ENCODE results near the gene GATB. TPM values are rescaled to one million over a fixed set of nuclear protein-coding genes. Genes with fewer than 3 reads are reported as not detected.

GATB gene
- total and polyA plus RNA-seq, 10 of the 15 experiments (the other 5 are each of a cell fraction or from before 2014, with no cell fraction given), result 20.5 to 37.3 (median 30.5) TPM

GRCh38 chr4:151663109-151663508 is 97.7 kb downstream of the GATB start:
- POLR2A ChIA-PET, result no interaction called here

More at GRCh38 chr4:151663109-151663508, 97.7 kb downstream of the GATB start:
- RAD21 ChIA-PET (ENCODE audit: unreplicated experiment), result interaction anchor here (0.7 kb wide), 1 partner anchor 188 kb away, joined by 3 read pairs; no protein-coding TSS in a partner anchor
- no peak overlapping the region for H2AFZ ChIP-seq (ENCODE audit: control insufficient read depth, low read depth, low read length)
- SMC1A ChIA-PET (ENCODE audit: uncharacterized antibody, unreplicated experiment), result interaction anchor here (0.6 to 1.3 kb wide), 2 partner anchors 19 to 93 kb away, joined by 3 read pairs; no protein-coding TSS in a partner anchor
- WGBS (ENCODE audit: insufficient coverage, insufficient replicate concordance, low lambda C conversion rate, missing lambda C conversion rate), result 38% methylated on average over 7 of the region's 7 CpGs
- CTCF ChIA-PET, result interaction anchor here (0.9 kb wide), 1 partner anchor 264 kb away, joined by 4 read pairs; no protein-coding TSS in a partner anchor
- no peak overlapping the region for H3K4me2 ChIP-seq (ENCODE audit: control insufficient read depth, insufficient read depth)
- H3K27ac ChIP-seq (ENCODE audit: control insufficient read depth, insufficient read depth), result no peak overlapping the region
- in situ Hi-C loops (cut with MboI) (no loop called here), intact Hi-C loops (cut with micrococcal nuclease; ENCODE audit: unreplicated experiment) (no loop called here)
- H3K9me3 ChIP-seq (replicated peaks; ENCODE audit: control insufficient read depth, insufficient read depth, low read length), result no peaks in the 10 kb centered on the region
- DNase-seq (ENCODE audit: low read depth, low spot score), result no peak
- no peak for ATAC-seq
- BruUV-seq (replicated peaks), result no TSS peak
- TF ChIP-seq CBX3 (IDR thresholded peaks at IDR 0.05; ENCODE audit: borderline replicate concordance, low read depth), result no peak
- TF ChIP-seq JUND (IDR thresholded peaks at IDR 0.05; ENCODE audit: low read depth, low read length), result no peak
- TF ChIP-seq CBFB (IDR thresholded peaks at IDR 0.05; ENCODE audit: low read depth), result no peak
- TF ChIP-seq MEF2A (IDR thresholded peaks at IDR 0.05; ENCODE audit: insufficient read depth, low read depth, low read length), result no peak
- TF ChIP-seq SIX5 (IDR thresholded peaks at IDR 0.05; ENCODE audit: low read depth, low read length, severe bottlenecking), result no peak
- TF ChIP-seq RCOR1 (conservative IDR thresholded peaks at IDR 0.05; ENCODE audit: low read depth, low read length), result no peak
- TF ChIP-seq PRDM15 (CRISPR knock-in tag; IDR thresholded peaks at IDR 0.05), result no peak
- TF ChIP-seq JUNB (IDR thresholded peaks at IDR 0.05), result no peak
- TF ChIP-seq GATAD2B (conservative IDR thresholded peaks at IDR 0.05; ENCODE audit: low read depth), result no peak
- TF ChIP-seq LARP7 (IDR thresholded peaks at IDR 0.05), result no peak
- no peak for TF ChIP-seq ASH2L (IDR thresholded peaks at IDR 0.05; ENCODE audit: borderline replicate concordance, low read depth)
- no peak for TF ChIP-seq PAX8 (IDR thresholded peaks at IDR 0.05)
- no peak for TF ChIP-seq SP1 (IDR thresholded peaks at IDR 0.05; ENCODE audit: low read depth, low read length)
- no peak for TF ChIP-seq ZBTB11 (CRISPR knock-in tag; IDR thresholded peaks at IDR 0.05)
- H3K36me3 ChIP-seq (ENCODE audit: control insufficient read depth in 2 of 2, insufficient read depth in 2 of 2, low read length in 1 of 2), result no peaks in the 10 kb centered on the region
- no peaks in the 10 kb centered on the region for H3K4me1 ChIP-seq (ENCODE audit: control insufficient read depth, insufficient read depth, low read length)
- no peak for FAIRE-seq
- H3K9ac ChIP-seq (ENCODE audit: control insufficient read depth, insufficient read depth, low read length), result no peak overlapping the region
- H4K20me1 ChIP-seq (ENCODE audit: control insufficient read depth, insufficient read depth), result no peaks in the 10 kb centered on the region
- H3K4me3 ChIP-seq, result no peak overlapping the region
- H3K27me3 ChIP-seq (replicated peaks in 1 of 2; ENCODE audit: control insufficient read depth in 2 of 2, insufficient read depth in 2 of 2, low read length in 1 of 2), result no peaks in the 10 kb centered on the region
- no peaks in the 10 kb centered on the region for H3K79me2 ChIP-seq (ENCODE audit: control insufficient read depth, insufficient read depth, low read length)

Measured in GM12878 (cell line).